GM12878 (cell line): Measurements from ENCODE around the gene ITPR2. TPM values are rescaled to one million over a fixed set of nuclear protein-coding genes. Genes with fewer than 3 reads are reported as not detected.

ENCODE experiments used
- ATAC-seq: fragments of 200-7000 bp; cut with Tn5 transposase; 3 replicates; pipeline ENCODE4 v1.9.1; 2020; ENCODE audit warnings: mild to moderate bottlenecking, moderate library complexity
- BruUV-seq: library from RNA; stranded (reverse); fragments of 400-500 nt; replicated peaks from 2 replicates; lab custom pipeline; 2021; lab: Mats Ljungman, UMichigan
- CTCF ChIA-PET: fragments of 300-600 bp; sonication (Branson Sonifier 250); formaldehyde crosslinking; extraction: SDS; loops from one replicate; lab custom pipeline; 2021; ENCODE audit warnings: inconsistent platforms; lab: Yijun Ruan, JAX
- POLR2A ChIA-PET: fragments of 350-600 bp; formaldehyde crosslinking; extraction: SDS; loops from one replicate; lab custom pipeline; 2021; ENCODE audit warnings: inconsistent platforms; lab: Charles Lee
- RAD21 ChIA-PET: fragments of 300-600 bp; sonication (Branson Sonifier 250); formaldehyde crosslinking; loops from one replicate; lab custom pipeline; 2023; ENCODE audit warnings: antibody characterized with exemption; ENCODE audit not compliant: unreplicated experiment; lab: Charles Lee
- SMC1A ChIA-PET: fragments of 300-600 bp; sonication (Branson Sonifier 250); formaldehyde crosslinking; loops from one replicate; lab custom pipeline; 2023; ENCODE audit not compliant: unreplicated experiment, uncharacterized antibody; lab: Charles Lee
- DNase-seq: peaks from one replicate; pipeline ENCODE4 v3.0.0-alpha.2; 2011; ENCODE audit warnings: low read depth, low spot score
- FAIRE-seq: peaks from 3 replicates; lab custom pipeline; 2011; peaks lifted over from hg19 to GRCh38; lab: Jason Lieb, UNC
- H2AFZ ChIP-seq: 2 replicates; pipeline ENCODE4 v1.6.0; 2011; ENCODE audit warnings: low read depth, low read length, control low read depth; ENCODE audit not compliant: control insufficient read depth
- H3K27ac ChIP-seq: 2 replicates; pipeline ENCODE4 v1.5.1; 2011; ENCODE audit warnings: control low read depth; ENCODE audit not compliant: control insufficient read depth, insufficient read depth
- H3K27me3 ChIP-seq, 2 experiments: replicated peaks in 1 of 2; 2 replicates each; pipeline versions ENCODE4 v1.6.0 to v1.6.1; 2011; ENCODE audit warnings: low read length in 1 of 2; ENCODE audit not compliant: control insufficient read depth in 2 of 2, insufficient read depth in 2 of 2
- H3K36me3 ChIP-seq, 2 experiments: 2 replicates each; pipeline ENCODE4 v1.5.1; 2011; ENCODE audit warnings: low read length in 1 of 2; ENCODE audit not compliant: control insufficient read depth in 2 of 2, insufficient read depth in 2 of 2
- H3K4me1 ChIP-seq: 2 replicates; pipeline ENCODE4 v1.6.1; 2011; ENCODE audit warnings: mild to moderate bottlenecking, low read length, moderate library complexity, mixed read lengths; ENCODE audit not compliant: control insufficient read depth, insufficient read depth
- H3K4me2 ChIP-seq: 2 replicates; pipeline ENCODE4 v1.6.0; 2011; ENCODE audit warnings: control low read depth; ENCODE audit not compliant: control insufficient read depth, insufficient read depth
- H3K4me3 ChIP-seq: fragments of 200-600 bp; sonication (generic); 2 replicates; pipeline ENCODE4 v1.5.1; 2016
- H3K79me2 ChIP-seq: 2 replicates; pipeline ENCODE4 v1.6.0; 2011; ENCODE audit warnings: low read length; ENCODE audit not compliant: control insufficient read depth, insufficient read depth
- H3K9ac ChIP-seq: 2 replicates; pipeline ENCODE4 v1.8.0; 2011; ENCODE audit warnings: low read length, control low read depth, mixed read lengths; ENCODE audit not compliant: control insufficient read depth, insufficient read depth
- H3K9me3 ChIP-seq: replicated peaks from 3 replicates; pipeline ENCODE4 v1.5.1; 2011; ENCODE audit warnings: mild to moderate bottlenecking, low read length; ENCODE audit not compliant: control insufficient read depth, insufficient read depth
- H4K20me1 ChIP-seq: 2 replicates; pipeline ENCODE4 v1.6.0; 2011; ENCODE audit not compliant: control insufficient read depth, insufficient read depth
- MYB ChIP-seq: fragments of 150-350 bp; IDR thresholded peaks from 2 replicates; pipeline ENCODE4 v1.6.1; 2014; ENCODE audit warnings: mild to moderate bottlenecking, low read depth, low read length, borderline replicate concordance
- NR2C1 ChIP-seq: fragments of 450-650 bp; IDR thresholded peaks from 2 replicates; pipeline ENCODE4 v1.6.1; 2017; ENCODE audit warnings: antibody characterized with exemption, mild to moderate bottlenecking, moderate library complexity
- RELA ChIP-seq: fragments of 450-650 bp; IDR thresholded peaks from 2 replicates; pipeline ENCODE4 v1.8.0; 2014; ENCODE audit warnings: borderline replicate concordance; ENCODE audit not compliant: partially characterized antibody
- WGBS: methylation state at CpG from one replicate; pipeline ENCODE4 v1.1.6; 2016; ENCODE audit warnings: low lambda C conversion rate; ENCODE audit not compliant: insufficient replicate concordance, insufficient coverage; ENCODE audit errors: missing lambda C conversion rate; 5-methylcytosine and 5-hydroxymethylcytosine counted together
- in situ Hi-C: fragments of 300-500 bp; cut with MboI; formaldehyde crosslinking; loops from 9 replicates; pipeline ENCODE4 v1.14.3; 2018; ENCODE audit warnings: mixed read lengths
- intact Hi-C: fragments of 100-400 bp; cut with micrococcal nuclease; formaldehyde crosslinking; loops from one replicate; pipeline ENCODE4 v1.14.2; 2022; ENCODE audit not compliant: unreplicated experiment
- polyA plus RNA-seq, 11 experiments: library from polyadenylated mRNA; depleted of rRNA in 4 of 11; unstranded in 6 of 11; stranded (reverse) in 5 of 11; fragments of >200 nt; fragmentation: Nextera tagmentation in 4 of 11; fragmentation: Illumina TruSeq in 1 of 11; extraction: Ambion mirVana in 4 of 11; extraction: Trizol in 1 of 11; gene quantifications; 1 replicate in 1 of 11; 2 replicates in 10 of 11; pipeline versions ENCODE4 v1.2.1 to v1.2.3, GENCODE V29; 2011 to 2016; ENCODE audit warnings: inconsistent platforms in 2 of 11, missing spikeins in 2 of 11, low read depth in 1 of 11
- total RNA-seq, 4 experiments: library from RNA; depleted of rRNA in 3 of 4; stranded (reverse); fragments of >200 nt in 3 of 4; fragmentation: Illumina TruSeq in 1 of 4; extraction: Trizol in 1 of 4; gene quantifications; 2 replicates each; pipeline versions ENCODE4 v1.2.1 to v1.2.3, GENCODE V29; 2013 to 2021
- TF ChIP-seq, protein P1 (sequence below): IDR thresholded peaks from 2 replicates; pipeline ENCODE4 v1.6.1; 2012; ENCODE audit warnings: improper control_type of control experiment, low read depth, low read length; ENCODE audit not compliant: insufficient replicate concordance
- TF ChIP-seq, protein P2 (sequence below): IDR thresholded peaks from 2 replicates; pipeline ENCODE4 v1.6.1; 2012; ENCODE audit warnings: low read depth, low read length, improper control_type of control experiment
- TF ChIP-seq, protein P3 (sequence below): fragments of 450-650 bp; IDR thresholded peaks from 2 replicates; pipeline ENCODE4 v1.6.1; 2017; ENCODE audit warnings: mild to moderate bottlenecking, low read depth, inconsistent platforms; ENCODE audit not compliant: poor library complexity, severe bottlenecking

Gene ITPR2
- total and polyA plus RNA-seq, 10 of the 15 experiments (the other 5 are each of a cell fraction or from before 2014, with no cell fraction given), result 7.5 to 76.2 (median 47.1) TPM

DNA sequence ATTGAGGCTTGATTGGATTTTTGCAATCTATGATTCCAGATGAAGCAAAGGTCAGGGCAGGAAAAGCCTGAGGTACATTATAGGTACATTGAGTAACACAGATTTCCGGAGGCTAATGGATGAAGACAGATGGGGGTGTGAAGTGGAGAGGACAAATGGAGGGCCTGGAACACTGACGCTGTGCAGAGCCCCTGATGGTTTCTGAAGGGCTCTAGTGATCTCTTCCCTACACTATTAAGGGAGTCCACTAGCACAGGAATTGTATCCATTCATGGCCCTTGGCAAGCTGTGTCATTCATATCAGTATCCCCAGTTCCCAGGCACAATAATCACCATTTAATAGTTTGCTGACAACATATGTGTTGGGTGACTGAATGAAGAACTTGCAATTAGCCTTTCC, 284.8 kb downstream of the ITPR2 start:
- ChIA-PET CTCF (no interaction called here), SMC1A (no interaction called here), RAD21 (no interaction called here), POLR2A (no interaction called here)
- intact Hi-C loops (no loop called here), in situ Hi-C loops (no loop called here)
- Histone ChIP-seq H3K27me3 (no peaks in the 10 kb centered on the region), H3K4me3 (no peak overlapping the region), H3K4me1 (no peaks in the 10 kb centered on the region), H4K20me1 (no peaks in the 10 kb centered on the region), H3K9me3 (no peaks in the 10 kb centered on the region; the same call in 2 of the 3 replicates), H2AFZ (no peak overlapping the region), H3K79me2 (no peaks in the 10 kb centered on the region), H3K36me3 (peaks cover 2 to 14% of the 10 kb centered on the region in 2 experiments; a peak in 2 of 4 replicates), H3K9ac (no peak overlapping the region), H3K4me2 (no peak overlapping the region), H3K27ac (no peak overlapping the region)
- no peak for FAIRE-seq
- 97% methylated on average over 2 of the region's 2 CpGs for WGBS
- TF ChIP-seq RELA, result no peak
- TF ChIP-seq NR2C1, result no peak
- no peak for DNase-seq
- BruUV-seq, result no TSS peak
- no peak for ATAC-seq

DNA sequence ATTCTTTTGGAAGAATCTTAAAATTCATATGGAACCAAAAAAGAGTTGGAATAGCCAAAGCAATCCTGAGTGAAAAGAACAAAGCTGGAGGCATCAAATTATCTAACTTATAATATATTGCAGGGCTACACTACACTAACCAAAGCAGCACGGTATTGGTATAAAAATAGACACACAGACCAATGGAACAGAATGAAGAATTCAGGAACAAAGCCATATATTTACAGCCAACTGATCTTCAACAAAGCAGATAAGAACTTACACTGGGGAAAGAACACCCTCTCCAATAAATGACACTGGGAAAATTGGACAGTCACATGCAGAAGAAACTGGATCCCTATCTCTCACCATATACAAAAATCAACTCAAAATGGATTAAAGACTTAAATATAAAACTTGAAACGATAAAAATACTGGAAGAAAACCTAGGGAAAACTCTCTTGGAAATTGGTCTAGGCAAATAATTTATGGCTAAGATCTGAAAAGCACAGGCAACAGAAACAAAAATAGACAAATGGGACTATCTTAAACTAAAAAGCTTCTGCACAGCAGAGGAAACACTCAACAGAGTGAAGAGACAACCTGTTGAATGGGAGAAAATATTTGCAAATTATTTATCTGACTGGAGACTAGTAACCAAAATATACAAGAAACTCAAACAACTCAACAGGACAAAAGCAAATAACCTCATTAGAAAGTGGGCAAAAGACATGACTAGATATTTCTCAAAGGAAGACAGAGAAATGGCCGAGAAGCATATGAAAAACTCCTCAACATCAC, 286.3 kb downstream of the ITPR2 start:
- in situ Hi-C loops (no loop called here), intact Hi-C loops (no loop called here)
- WGBS, result 98% methylated on average over 3 of the region's 3 CpGs
- H3K36me3 ChIP-seq, result peaks cover 2 to 15% of the 10 kb centered on the region in 2 experiments; a peak in 2 of 4 replicates
- no peaks in the 10 kb centered on the region for H3K27me3 ChIP-seq
- CTCF ChIA-PET, result interaction anchor here (0.6 kb wide), 1 partner anchor 534 kb away, joined by 3 read pairs; no protein-coding TSS in a partner anchor
- H2AFZ ChIP-seq, result no peak overlapping the region
- POLR2A ChIA-PET, result no interaction called here
- no peak overlapping the region for H3K4me3 ChIP-seq
- H3K79me2 ChIP-seq, result no peaks in the 10 kb centered on the region
- RAD21 ChIA-PET, result no interaction called here
- ATAC-seq, result no peak
- H3K4me1 ChIP-seq, result no peaks in the 10 kb centered on the region
- FAIRE-seq, result no peak
- no peak overlapping the region for H3K27ac ChIP-seq
- no peak overlapping the region for H3K9ac ChIP-seq
- no TSS peak for BruUV-seq
- H3K4me2 ChIP-seq, result no peak overlapping the region
- TF ChIP-seq MYB, result no peak
- TF ChIP-seq, protein P1, sequence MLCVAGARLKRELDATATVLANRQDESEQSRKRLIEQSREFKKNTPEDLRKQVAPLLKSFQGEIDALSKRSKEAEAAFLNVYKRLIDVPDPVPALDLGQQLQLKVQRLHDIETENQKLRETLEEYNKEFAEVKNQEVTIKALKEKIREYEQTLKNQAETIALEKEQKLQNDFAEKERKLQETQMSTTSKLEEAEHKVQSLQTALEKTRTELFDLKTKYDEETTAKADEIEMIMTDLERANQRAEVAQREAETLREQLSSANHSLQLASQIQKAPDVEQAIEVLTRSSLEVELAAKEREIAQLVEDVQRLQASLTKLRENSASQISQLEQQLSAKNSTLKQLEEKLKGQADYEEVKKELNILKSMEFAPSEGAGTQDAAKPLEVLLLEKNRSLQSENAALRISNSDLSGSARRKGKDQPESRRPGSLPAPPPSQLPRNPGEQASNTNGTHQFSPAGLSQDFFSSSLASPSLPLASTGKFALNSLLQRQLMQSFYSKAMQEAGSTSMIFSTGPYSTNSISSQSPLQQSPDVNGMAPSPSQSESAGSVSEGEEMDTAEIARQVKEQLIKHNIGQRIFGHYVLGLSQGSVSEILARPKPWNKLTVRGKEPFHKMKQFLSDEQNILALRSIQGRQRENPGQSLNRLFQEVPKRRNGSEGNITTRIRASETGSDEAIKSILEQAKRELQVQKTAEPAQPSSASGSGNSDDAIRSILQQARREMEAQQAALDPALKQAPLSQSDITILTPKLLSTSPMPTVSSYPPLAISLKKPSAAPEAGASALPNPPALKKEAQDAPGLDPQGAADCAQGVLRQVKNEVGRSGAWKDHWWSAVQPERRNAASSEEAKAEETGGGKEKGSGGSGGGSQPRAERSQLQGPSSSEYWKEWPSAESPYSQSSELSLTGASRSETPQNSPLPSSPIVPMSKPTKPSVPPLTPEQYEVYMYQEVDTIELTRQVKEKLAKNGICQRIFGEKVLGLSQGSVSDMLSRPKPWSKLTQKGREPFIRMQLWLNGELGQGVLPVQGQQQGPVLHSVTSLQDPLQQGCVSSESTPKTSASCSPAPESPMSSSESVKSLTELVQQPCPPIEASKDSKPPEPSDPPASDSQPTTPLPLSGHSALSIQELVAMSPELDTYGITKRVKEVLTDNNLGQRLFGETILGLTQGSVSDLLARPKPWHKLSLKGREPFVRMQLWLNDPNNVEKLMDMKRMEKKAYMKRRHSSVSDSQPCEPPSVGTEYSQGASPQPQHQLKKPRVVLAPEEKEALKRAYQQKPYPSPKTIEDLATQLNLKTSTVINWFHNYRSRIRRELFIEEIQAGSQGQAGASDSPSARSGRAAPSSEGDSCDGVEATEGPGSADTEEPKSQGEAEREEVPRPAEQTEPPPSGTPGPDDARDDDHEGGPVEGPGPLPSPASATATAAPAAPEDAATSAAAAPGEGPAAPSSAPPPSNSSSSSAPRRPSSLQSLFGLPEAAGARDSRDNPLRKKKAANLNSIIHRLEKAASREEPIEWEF, result no peak
- TF ChIP-seq, protein P2, sequence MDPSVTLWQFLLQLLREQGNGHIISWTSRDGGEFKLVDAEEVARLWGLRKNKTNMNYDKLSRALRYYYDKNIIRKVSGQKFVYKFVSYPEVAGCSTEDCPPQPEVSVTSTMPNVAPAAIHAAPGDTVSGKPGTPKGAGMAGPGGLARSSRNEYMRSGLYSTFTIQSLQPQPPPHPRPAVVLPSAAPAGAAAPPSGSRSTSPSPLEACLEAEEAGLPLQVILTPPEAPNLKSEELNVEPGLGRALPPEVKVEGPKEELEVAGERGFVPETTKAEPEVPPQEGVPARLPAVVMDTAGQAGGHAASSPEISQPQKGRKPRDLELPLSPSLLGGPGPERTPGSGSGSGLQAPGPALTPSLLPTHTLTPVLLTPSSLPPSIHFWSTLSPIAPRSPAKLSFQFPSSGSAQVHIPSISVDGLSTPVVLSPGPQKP, result no peak
- TF ChIP-seq, protein P3, sequence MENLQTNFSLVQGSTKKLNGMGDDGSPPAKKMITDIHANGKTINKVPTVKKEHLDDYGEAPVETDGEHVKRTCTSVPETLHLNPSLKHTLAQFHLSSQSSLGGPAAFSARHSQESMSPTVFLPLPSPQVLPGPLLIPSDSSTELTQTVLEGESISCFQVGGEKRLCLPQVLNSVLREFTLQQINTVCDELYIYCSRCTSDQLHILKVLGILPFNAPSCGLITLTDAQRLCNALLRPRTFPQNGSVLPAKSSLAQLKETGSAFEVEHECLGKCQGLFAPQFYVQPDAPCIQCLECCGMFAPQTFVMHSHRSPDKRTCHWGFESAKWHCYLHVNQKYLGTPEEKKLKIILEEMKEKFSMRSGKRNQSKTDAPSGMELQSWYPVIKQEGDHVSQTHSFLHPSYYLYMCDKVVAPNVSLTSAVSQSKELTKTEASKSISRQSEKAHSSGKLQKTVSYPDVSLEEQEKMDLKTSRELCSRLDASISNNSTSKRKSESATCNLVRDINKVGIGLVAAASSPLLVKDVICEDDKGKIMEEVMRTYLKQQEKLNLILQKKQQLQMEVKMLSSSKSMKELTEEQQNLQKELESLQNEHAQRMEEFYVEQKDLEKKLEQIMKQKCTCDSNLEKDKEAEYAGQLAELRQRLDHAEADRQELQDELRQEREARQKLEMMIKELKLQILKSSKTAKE, result no peak
- H4K20me1 ChIP-seq, result no peaks in the 10 kb centered on the region
- SMC1A ChIA-PET, result no interaction called here
- no peak for DNase-seq
- no peaks in the 10 kb centered on the region; the same call in 2 of the 3 replicates for H3K9me3 ChIP-seq
